Suprapubic skin (tissue), 3 donors: ENCODE measurements around the gene KMT2C.

Experiments
- POLR2AphosphoS5 ChIP-seq, 3 donors: sonication (generic); formaldehyde crosslinking; IDR thresholded peaks; one replicate each; pipeline ENCODE4 v1.6.1; 2017; ENCODE audit warnings: antibody characterized with exemption in 3 of 3
- TF ChIP-seq, protein P1 (sequence below), 2 donors: fragments of 200-600 bp in 1 of 2; fragments of 450-650 bp in 1 of 2; sonication (generic) in 1 of 2; IDR thresholded peaks; one replicate each; pipeline ENCODE4 v1.5.1; 2016 to 2019; ENCODE audit warnings: antibody characterized with exemption in 2 of 2, mild to moderate bottlenecking in 1 of 2, moderate library complexity in 1 of 2

- TF ChIP-seq POLR2AphosphoS5 (IDR thresholded peaks at IDR 0.05): no peak
- TF ChIP-seq, protein P1, sequence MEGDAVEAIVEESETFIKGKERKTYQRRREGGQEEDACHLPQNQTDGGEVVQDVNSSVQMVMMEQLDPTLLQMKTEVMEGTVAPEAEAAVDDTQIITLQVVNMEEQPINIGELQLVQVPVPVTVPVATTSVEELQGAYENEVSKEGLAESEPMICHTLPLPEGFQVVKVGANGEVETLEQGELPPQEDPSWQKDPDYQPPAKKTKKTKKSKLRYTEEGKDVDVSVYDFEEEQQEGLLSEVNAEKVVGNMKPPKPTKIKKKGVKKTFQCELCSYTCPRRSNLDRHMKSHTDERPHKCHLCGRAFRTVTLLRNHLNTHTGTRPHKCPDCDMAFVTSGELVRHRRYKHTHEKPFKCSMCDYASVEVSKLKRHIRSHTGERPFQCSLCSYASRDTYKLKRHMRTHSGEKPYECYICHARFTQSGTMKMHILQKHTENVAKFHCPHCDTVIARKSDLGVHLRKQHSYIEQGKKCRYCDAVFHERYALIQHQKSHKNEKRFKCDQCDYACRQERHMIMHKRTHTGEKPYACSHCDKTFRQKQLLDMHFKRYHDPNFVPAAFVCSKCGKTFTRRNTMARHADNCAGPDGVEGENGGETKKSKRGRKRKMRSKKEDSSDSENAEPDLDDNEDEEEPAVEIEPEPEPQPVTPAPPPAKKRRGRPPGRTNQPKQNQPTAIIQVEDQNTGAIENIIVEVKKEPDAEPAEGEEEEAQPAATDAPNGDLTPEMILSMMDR (IDR thresholded peaks at IDR 0.05): no peak
Observed at GRCh38 chr7:152162287-152162686, 273.5 kb downstream of the KMT2C start.
